Panc1 (cell line): Measurements from ENCODE around the gene EIF4E2. TPM values are rescaled to one million over a fixed set of nuclear protein-coding genes. Genes with fewer than 3 reads are reported as not detected.

ENCODE experiments used
- ATAC-seq: fragments of 200-7000 bp; cut with Tn5 transposase; 2 replicates; pipeline ENCODE4 v1.9.1; 2020; ENCODE audit warnings: mild to moderate bottlenecking, moderate library complexity
- BruUV-seq: library from RNA; stranded (reverse); fragments of 400-500 nt; replicated peaks from 2 replicates; lab custom pipeline; 2021; lab: Mats Ljungman, UMichigan
- CTCF ChIA-PET: fragments of 300-600 bp; sonication (Branson Sonifier 250); formaldehyde crosslinking; loops from one replicate; lab custom pipeline; 2022; ENCODE audit warnings: antibody characterized with exemption; lab: Charles Lee
- POLR2A ChIA-PET: fragments of 300-600 bp; sonication (Branson Sonifier 250); formaldehyde crosslinking; loops from one replicate; lab custom pipeline; 2022; ENCODE audit warnings: antibody characterized with exemption; lab: Charles Lee
- DNase-seq: peaks from one replicate; pipeline ENCODE4 v3.0.0-alpha.2; 2010; ENCODE audit warnings: low read depth, low spot score
- H3K27ac ChIP-seq: 2 replicates; pipeline ENCODE4 v1.5.1; 2011; ENCODE audit warnings: mild to moderate bottlenecking, low read length, inconsistent platforms
- H3K27me3 ChIP-seq: fragments of 200-500 bp; sonication (Bioruptor generic); 2 replicates; pipeline ENCODE4 v1.6.0; 2014; ENCODE audit warnings: low read length, inconsistent platforms; ENCODE audit not compliant: control insufficient read depth, insufficient read depth
- H3K36me3 ChIP-seq: fragments of 200-500 bp; sonication (Bioruptor generic); 2 replicates; pipeline ENCODE4 v1.5.1; 2014; ENCODE audit warnings: inconsistent platforms, mild to moderate bottlenecking, low read length, moderate library complexity; ENCODE audit not compliant: control insufficient read depth, insufficient read depth
- H3K4me1 ChIP-seq: 2 replicates; pipeline ENCODE4 v1.5.1; 2011; ENCODE audit warnings: inconsistent platforms, mild to moderate bottlenecking, low read length, moderate library complexity; ENCODE audit not compliant: control insufficient read depth, insufficient read depth
- H3K4me3 ChIP-seq, 2 experiments: 2 replicates each; pipeline ENCODE4 v1.5.1; 2011 to 2012; ENCODE audit warnings: low read depth in 2 of 2, low read length in 2 of 2, mild to moderate bottlenecking in 2 of 2, inconsistent platforms in 1 of 2, moderate library complexity in 1 of 2
- H3K9me3 ChIP-seq: fragments of 200-500 bp; sonication (Bioruptor generic); 2 replicates; pipeline ENCODE4 v1.5.1; 2014; ENCODE audit warnings: low read depth, mild to moderate bottlenecking, inconsistent platforms, low read length, moderate library complexity; ENCODE audit not compliant: control insufficient read depth, insufficient read depth
- POLR2AphosphoS5 ChIP-seq: IDR thresholded peaks from 2 replicates; pipeline ENCODE4 v1.6.1; 2012; ENCODE audit warnings: mild to moderate bottlenecking, low read depth, low read length, moderate library complexity
- SIN3A ChIP-seq: IDR thresholded peaks from 2 replicates; pipeline ENCODE4 v1.6.1; 2012; ENCODE audit warnings: low read depth, mild to moderate bottlenecking, low read length, moderate library complexity, borderline replicate concordance; ENCODE audit not compliant: insufficient read depth
- TCF7L2 ChIP-seq: IDR thresholded peaks from 2 replicates; pipeline ENCODE4 v1.6.1; 2011; ENCODE audit warnings: mild to moderate bottlenecking, low read depth, low read length, inconsistent platforms
- in situ Hi-C: cut with HindIII; loops from 2 replicates; pipeline ENCODE4 v1.10.0; 2016; ENCODE audit warnings: low sequenced_read_pairs, low pct_unique_long_range_greater_than_20kb
- intact Hi-C: fragments of 100-400 bp; cut with micrococcal nuclease; formaldehyde crosslinking; loops from one replicate; pipeline ENCODE4 v1.10.0; 2022; ENCODE audit not compliant: unreplicated experiment
- total RNA-seq: library from RNA; stranded (reverse); gene quantifications from one replicate; pipeline ENCODE4 v1.2.1, GENCODE V29; 2021; ENCODE audit not compliant: unreplicated experiment
- TF ChIP-seq, protein P1 (sequence below), 2 experiments: IDR thresholded peaks; 2 replicates each; pipeline ENCODE4 v1.6.1; 2011 to 2012; ENCODE audit warnings: low read depth in 2 of 2, control low read depth in 1 of 2, low read length in 1 of 2, mild to moderate bottlenecking in 1 of 2, moderate library complexity in 1 of 2; ENCODE audit not compliant: insufficient read depth in 1 of 2
- TF ChIP-seq, protein P2 (sequence below): fragments of 450-650 bp; IDR thresholded peaks from 2 replicates; pipeline ENCODE4 v1.5.1; 2017; ENCODE audit warnings: mild to moderate bottlenecking

The EIF4E2 gene
- total RNA-seq, 1 experiment from 2014 or later = 84.0 TPM

DNA sequence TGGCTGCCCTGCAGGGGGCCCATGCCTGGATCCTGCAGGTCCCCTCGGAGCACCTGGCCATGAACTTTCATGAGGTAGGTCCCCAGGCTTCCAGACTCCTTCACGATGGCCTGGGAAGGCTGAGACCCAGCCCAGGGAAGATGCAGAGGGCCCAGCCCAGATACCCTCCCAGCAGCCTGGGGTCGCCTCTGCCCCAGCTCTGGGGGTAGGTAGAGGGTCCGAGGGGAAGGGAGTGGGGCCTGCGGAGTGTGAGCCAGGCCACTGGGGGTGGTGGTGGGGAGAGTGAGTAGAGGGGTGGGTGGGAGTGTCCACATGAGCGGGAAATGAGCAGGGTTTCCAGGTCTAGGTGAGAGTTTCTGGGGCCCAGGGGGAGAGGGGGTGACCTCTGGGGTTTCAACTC lies 25.7 kb upstream of the EIF4E2 start:
- POLR2A ChIA-PET = no interaction called here
- intact Hi-C loops = loop anchor here (10.0 kb wide), 2 partner anchors 180 to 620 kb away; no protein-coding TSS in a partner anchor

DNA sequence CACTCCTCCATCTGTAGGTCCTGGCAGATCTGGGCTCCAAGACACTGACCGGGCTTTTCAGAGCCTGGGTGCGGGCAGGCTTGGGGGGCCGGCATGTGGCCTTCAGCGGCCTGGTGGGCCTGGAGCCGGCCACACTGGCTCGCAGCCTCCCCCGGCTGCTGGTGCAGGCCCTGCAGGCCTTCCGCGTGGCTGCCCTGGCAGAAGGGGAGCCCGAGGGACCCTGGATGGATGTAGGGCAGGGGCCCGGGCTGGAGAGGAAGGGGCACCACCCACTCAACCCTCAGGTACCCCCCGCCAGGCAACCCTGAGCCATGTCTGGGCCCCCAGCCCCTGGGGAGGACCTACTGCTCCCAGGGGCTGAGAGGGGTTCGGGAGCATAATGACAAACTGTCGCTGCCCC lies 25.3 kb upstream of the EIF4E2 start:
- TF ChIP-seq, protein P1, sequence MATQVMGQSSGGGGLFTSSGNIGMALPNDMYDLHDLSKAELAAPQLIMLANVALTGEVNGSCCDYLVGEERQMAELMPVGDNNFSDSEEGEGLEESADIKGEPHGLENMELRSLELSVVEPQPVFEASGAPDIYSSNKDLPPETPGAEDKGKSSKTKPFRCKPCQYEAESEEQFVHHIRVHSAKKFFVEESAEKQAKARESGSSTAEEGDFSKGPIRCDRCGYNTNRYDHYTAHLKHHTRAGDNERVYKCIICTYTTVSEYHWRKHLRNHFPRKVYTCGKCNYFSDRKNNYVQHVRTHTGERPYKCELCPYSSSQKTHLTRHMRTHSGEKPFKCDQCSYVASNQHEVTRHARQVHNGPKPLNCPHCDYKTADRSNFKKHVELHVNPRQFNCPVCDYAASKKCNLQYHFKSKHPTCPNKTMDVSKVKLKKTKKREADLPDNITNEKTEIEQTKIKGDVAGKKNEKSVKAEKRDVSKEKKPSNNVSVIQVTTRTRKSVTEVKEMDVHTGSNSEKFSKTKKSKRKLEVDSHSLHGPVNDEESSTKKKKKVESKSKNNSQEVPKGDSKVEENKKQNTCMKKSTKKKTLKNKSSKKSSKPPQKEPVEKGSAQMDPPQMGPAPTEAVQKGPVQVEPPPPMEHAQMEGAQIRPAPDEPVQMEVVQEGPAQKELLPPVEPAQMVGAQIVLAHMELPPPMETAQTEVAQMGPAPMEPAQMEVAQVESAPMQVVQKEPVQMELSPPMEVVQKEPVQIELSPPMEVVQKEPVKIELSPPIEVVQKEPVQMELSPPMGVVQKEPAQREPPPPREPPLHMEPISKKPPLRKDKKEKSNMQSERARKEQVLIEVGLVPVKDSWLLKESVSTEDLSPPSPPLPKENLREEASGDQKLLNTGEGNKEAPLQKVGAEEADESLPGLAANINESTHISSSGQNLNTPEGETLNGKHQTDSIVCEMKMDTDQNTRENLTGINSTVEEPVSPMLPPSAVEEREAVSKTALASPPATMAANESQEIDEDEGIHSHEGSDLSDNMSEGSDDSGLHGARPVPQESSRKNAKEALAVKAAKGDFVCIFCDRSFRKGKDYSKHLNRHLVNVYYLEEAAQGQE (IDR thresholded peaks at IDR 0.05; ENCODE audit: insufficient read depth in 1 of 2, low read depth in 2 of 2, low read length in 1 of 2) = no peak
- no peak for TF ChIP-seq POLR2AphosphoS5
- TF ChIP-seq, protein P2, sequence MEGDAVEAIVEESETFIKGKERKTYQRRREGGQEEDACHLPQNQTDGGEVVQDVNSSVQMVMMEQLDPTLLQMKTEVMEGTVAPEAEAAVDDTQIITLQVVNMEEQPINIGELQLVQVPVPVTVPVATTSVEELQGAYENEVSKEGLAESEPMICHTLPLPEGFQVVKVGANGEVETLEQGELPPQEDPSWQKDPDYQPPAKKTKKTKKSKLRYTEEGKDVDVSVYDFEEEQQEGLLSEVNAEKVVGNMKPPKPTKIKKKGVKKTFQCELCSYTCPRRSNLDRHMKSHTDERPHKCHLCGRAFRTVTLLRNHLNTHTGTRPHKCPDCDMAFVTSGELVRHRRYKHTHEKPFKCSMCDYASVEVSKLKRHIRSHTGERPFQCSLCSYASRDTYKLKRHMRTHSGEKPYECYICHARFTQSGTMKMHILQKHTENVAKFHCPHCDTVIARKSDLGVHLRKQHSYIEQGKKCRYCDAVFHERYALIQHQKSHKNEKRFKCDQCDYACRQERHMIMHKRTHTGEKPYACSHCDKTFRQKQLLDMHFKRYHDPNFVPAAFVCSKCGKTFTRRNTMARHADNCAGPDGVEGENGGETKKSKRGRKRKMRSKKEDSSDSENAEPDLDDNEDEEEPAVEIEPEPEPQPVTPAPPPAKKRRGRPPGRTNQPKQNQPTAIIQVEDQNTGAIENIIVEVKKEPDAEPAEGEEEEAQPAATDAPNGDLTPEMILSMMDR = no peak
- TF ChIP-seq SIN3A = no peak
- TF ChIP-seq TCF7L2 = no peak
- DNase-seq = no peak
- in situ Hi-C loops = no loop called here

More for the DNA sequence above, 25.7 kb upstream of the EIF4E2 start:
- DNase-seq (no peak), ATAC-seq (no peak)
- no TSS peak for BruUV-seq
- TF ChIP-seq, protein P1 (IDR thresholded peaks at IDR 0.05; ENCODE audit: insufficient read depth in 1 of 2, low read depth in 2 of 2, low read length in 1 of 2) = no peak
- H3K4me3 ChIP-seq = no peak overlapping the region
- in situ Hi-C loops = no loop called here
- CTCF ChIA-PET = no interaction called here
- H3K4me1 ChIP-seq = peaks cover 6% of the 10 kb centered on the region; the same call in 1 of the 2 replicates
- no peak overlapping the region for H3K27ac ChIP-seq
- H3K27me3 ChIP-seq = no peaks in the 10 kb centered on the region
- no peaks in the 10 kb centered on the region for H3K36me3 ChIP-seq
- no peaks in the 10 kb centered on the region for H3K9me3 ChIP-seq

More for the DNA sequence above, 25.3 kb upstream of the EIF4E2 start:
- H3K4me1 ChIP-seq = peaks cover 6% of the 10 kb centered on the region; the same call in 1 of the 2 replicates
- H3K27me3 ChIP-seq = no peaks in the 10 kb centered on the region
- POLR2A ChIA-PET = no interaction called here
- intact Hi-C loops = loop anchor here (10.0 kb wide), 2 partner anchors 180 to 620 kb away; no protein-coding TSS in a partner anchor
- CTCF ChIA-PET = no interaction called here
- no peak overlapping the region for H3K4me3 ChIP-seq
- no peak overlapping the region for H3K27ac ChIP-seq
- no TSS peak for BruUV-seq
- no peaks in the 10 kb centered on the region for H3K9me3 ChIP-seq
- H3K36me3 ChIP-seq = no peaks in the 10 kb centered on the region
- ATAC-seq = no peak
